Liver (tissue), 3 donors: ENCODE data around the gene MCF2L2.

Experiments used
- ATF3 ChIP-seq: IDR thresholded peaks from 2 replicates; pipeline ENCODE4 v1.6.1; 2016; ENCODE audit warnings: antibody characterized with exemption
- CTCF ChIP-seq: fragments of 150-350 bp; IDR thresholded peaks from 2 replicates; pipeline ENCODE4 v1.5.1; 2017; ENCODE audit warnings: improper control_type of control experiment, low read depth, low read length; ENCODE audit not compliant: missing input control
- GABPA ChIP-seq, 2 donors: IDR thresholded peaks in 1 of 2; conservative IDR thresholded peaks in 1 of 2; 2 replicates each; pipeline ENCODE4 v1.6.1; 2016; ENCODE audit warnings: antibody characterized with exemption in 2 of 2, mild to moderate bottlenecking in 1 of 2, moderate library complexity in 1 of 2
- HNF4G ChIP-seq: IDR thresholded peaks from 2 replicates; pipeline ENCODE4 v1.6.1; 2016; ENCODE audit warnings: antibody characterized with exemption
- JUND ChIP-seq, 2 donors: IDR thresholded peaks; 2 replicates each; pipeline ENCODE4 v1.6.1; 2016; ENCODE audit warnings: antibody characterized with exemption in 2 of 2
- MAX ChIP-seq: IDR thresholded peaks from 2 replicates; pipeline ENCODE4 v1.6.1; 2016; ENCODE audit warnings: antibody characterized with exemption
- RAD21 ChIP-seq, 2 donors: IDR thresholded peaks; 2 replicates each; pipeline ENCODE4 v1.6.1; 2016; ENCODE audit warnings: antibody characterized with exemption in 2 of 2, mild to moderate bottlenecking in 2 of 2
- REST ChIP-seq: IDR thresholded peaks from 2 replicates; pipeline ENCODE4 v1.6.1; 2016; ENCODE audit warnings: antibody characterized with exemption, mild to moderate bottlenecking
- TAF1 ChIP-seq: conservative IDR thresholded peaks from 2 replicates; pipeline ENCODE4 v1.6.1; 2016; ENCODE audit warnings: antibody characterized with exemption, mild to moderate bottlenecking
- YY1 ChIP-seq: IDR thresholded peaks from 2 replicates; pipeline ENCODE4 v1.6.1; 2016; ENCODE audit warnings: antibody characterized with exemption, mild to moderate bottlenecking
- ZBTB33 ChIP-seq: IDR thresholded peaks from 2 replicates; pipeline ENCODE4 v1.6.1; 2016; ENCODE audit warnings: antibody characterized with exemption
- donor health status: healthy.
- donor health status: healthy.

- TF ChIP-seq YY1 (no peak), CTCF (no peak), JUND (IDR thresholded peaks at IDR 0.05) (no peak), GABPA (IDR thresholded peaks at IDR 0.05 in 1 of 2, conservative IDR thresholded peaks at IDR 0.05 in 1 of 2) (no peak), ATF3 (no peak), TAF1 (no peak), REST (no peak), HNF4G (no peak), MAX (no peak), ZBTB33 (no peak), RAD21 (IDR thresholded peaks at IDR 0.05) (no peak)
Observed at GRCh38 chr3:183477801-183478456, 49.5 kb upstream of the MCF2L2 start.
